Measurements from ENCODE around the gene KLRC2.
A peak's percentile ranks its signal among the peaks of the same experiment; 100 is the strongest.
"Not testable (repeated sequence)": the region's sequence is repeated elsewhere in the genome, so short reads cannot be mapped to it uniquely, and the experiment has no call there.

KLRC2 gene

DNA sequence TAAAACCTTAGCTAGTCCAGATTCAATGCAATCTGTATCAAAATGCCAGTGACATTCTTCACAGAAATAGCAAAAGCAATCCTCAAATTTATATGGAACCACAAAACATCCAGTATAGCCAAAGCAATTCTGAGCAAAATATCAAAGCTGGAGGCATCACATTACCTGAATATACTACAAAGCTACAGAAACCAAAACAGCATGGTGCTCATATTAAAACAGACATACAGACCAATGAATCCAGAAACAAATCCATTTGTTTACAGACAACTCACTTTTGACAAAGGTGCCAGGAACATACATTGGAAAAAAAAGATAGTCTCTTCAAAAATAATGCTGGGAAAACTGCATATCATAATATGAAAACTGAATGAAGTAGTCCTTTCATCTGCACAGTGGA lies 31.0 kb downstream of the KLRC2 start:
- no peak for DNase-seq

DNA sequence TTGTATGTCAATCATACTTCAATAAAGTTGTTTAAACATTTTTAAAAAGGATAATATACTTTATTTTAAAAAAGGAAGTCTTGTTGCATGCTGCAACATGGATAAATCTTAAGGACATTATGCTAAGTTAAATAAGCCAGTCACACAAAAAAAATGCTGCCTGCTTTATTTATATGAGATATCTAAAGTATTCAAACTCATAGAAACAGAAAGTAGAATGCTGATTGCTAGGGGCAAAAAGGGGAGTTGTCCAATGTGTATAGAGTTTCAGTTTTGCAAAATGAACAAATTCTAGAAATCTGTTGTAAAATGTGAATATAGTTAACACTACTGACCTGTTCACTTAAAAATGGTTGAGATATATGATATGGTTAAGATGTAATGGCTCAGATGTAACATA lies 35.0 kb downstream of the KLRC2 start:
- no peak for DNase-seq

DNA sequence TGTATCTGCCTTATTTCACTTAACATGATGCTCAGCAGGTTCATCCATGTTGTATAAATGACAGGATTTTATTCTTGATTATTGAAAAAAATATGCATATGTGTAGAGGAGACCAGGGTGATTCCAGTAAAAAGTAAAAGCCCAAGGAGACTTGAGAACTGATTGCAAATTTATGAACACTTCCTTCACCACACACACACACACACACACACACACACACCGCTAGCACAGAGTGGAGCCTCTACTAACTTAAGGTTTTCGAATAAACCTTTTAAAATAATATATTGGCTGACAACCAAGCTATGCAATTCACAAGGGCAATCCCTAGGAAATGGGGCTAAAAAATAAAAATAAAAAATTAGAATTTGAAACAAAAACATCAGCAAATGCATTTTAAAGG lies 37.6 kb downstream of the KLRC2 start:
- DNase-seq: no peak

DNA sequence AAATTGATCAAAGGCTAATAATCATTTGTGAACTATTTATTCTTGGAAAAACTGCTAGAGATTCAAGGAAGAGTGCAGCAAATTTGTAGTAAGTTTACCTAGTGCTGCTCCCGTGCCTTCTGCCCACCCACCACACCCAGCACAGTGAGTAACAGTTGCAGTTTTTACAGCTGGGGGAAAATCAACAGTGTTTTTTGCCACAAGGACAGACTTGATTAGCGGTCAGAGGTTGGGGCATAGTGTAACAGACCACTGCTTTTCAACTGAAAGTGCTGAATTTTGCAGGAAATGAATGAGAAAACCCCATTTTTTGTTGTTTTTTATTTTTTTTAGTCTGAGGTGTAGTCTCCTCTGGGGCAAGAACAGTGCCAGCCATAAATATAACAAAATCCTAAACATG lies 38.5 kb downstream of the KLRC2 start:
- DNase-seq: peak; percentile 31 to 58

DNA sequence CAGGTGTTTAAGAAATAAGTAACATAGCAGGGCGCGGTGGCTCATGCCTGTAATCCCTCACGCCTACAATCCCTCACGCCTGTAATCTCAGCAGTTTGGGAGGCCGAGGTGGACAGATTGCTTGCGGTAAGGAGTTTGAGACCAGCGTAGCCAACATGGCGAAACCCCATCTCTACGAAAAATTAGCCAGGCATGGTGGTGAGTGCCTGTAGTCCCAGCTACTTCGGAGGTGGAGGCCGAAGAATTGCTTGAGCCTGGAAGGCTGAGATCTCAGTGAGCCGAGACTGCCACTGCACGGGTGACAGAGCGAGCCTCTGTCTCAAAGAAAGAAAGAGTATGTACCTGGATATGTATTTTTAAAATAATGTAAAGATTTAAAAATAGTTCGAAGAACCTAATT lies 39.6 kb downstream of the KLRC2 start:
- DNase-seq: not testable (repeated sequence)

DNA sequence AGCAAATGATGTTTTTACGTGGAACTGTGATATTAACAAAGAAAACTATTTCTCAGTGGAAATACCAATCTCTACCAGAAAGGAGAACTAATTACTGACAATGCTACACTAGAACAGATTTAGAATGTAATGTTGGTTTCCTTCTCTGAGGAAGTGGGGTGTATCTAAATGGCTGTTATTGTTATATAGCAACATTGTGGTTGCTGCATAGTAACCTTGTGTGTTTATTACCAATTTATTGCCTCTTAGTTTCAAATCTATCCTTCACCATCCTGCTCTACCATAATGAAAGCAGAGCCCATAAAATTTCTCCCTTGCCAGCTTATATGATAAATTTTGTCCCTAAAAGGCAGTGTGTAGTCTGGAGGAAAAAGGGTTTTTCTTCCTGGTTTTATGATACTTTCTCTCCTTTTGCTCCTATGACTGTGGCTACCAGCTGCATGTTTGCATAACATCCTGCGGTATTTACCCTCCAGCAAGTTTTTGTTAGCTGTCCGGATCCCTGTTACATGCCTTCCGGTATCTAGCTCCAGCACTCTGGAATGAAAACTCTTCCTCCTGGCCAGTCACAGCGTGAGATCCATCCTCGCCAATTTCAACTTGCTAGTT lies 40.3 kb downstream of the KLRC2 start:
- DNase-seq: peak; percentile 32 to 68

DNA sequence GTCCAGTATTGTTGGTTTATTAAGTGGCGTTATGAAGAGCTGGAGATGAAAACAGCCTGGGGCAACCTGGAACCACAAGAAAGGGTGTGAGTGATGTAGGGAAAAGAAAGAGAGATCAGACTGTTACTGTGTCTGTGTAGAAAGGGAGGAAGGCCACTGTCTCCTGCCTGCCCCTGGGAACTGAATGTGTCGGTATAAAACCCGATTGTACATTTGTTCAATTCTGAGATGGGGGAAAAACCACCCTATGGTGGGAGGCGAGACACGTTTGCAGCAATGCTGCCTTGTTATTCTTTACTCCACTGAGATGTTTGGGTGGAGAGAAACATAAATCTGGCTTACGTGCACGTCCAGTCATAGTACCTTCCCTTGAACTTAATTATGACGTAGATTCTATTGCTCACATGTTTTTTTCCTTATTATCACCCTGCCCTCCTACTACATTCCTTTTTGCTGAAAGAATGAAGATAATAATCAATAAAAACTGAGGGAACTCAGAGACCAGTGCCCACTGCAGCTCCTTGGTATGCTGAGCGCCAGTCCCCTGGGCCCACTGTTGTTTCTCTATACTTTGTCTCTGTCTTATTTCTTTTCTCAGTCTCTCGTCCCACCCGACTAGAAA lies 41.2 kb downstream of the KLRC2 start:
- DNase-seq: peak; percentile 67 to 72

DNA sequence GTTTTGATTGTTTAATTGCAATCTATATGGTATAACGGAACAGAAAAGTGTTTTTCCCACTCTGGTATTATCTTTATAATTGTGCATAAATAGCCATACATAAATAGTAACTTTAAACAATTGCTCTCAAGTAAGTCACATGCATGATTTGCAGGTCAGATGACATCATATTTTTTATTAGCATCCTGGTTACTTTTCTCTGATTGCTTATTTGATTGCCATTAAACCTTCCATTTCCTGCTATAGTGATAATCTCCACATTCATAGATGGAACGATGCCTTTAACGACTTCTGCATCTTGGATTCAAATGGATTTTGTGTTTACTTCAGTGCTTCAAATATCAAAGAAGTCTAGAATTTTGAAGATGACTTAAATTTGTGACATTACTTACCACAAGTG lies 42.5 kb downstream of the KLRC2 start:
- no peak for DNase-seq

DNA sequence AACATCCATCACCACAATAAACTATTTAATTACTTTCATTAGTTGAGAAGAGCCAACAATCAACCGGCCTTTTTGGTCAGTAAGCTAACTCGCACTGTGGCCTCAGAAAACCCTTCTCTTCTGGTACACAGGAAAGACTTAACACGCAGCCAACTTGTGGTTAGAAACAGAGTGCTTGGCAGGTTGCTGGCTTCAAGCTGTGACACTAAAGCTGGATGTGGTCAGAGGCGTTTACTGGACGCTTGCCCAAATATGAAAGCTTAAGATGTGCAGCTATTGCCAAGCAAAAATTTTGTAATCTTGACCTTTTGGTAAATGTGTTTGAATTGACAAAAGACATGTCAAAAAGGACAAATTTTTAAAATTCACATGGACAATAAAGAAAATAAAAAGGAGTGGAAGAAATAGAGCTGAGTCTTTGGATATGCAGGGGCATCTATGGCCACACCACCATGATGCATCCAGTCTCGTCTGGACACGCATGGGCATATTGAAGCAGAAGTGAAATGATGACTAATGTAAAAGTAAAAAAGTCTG lies 43.3 kb downstream of the KLRC2 start:
- DNase-seq: peak; percentile 62

DNA sequence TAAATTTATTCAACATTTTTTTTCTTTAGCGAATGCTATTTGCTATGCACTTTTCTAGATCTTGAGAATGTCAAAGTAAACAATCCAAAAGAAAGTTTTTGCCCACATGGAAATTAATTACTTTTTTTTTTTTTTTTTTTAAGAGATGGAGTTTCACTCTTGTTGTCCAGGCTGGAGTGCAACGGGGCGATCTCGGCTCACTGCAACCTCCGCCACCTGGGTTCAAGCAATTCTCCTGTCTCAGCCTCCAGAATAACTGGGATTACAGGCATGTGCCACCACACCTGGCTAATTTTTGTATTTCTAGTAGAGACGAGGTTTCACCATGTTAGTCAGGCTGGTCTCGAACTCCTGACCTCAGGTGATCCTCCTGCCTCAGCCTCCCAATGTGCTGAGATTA lies 44.8 kb downstream of the KLRC2 start:
- DNase-seq: not testable (repeated sequence)

DNA sequence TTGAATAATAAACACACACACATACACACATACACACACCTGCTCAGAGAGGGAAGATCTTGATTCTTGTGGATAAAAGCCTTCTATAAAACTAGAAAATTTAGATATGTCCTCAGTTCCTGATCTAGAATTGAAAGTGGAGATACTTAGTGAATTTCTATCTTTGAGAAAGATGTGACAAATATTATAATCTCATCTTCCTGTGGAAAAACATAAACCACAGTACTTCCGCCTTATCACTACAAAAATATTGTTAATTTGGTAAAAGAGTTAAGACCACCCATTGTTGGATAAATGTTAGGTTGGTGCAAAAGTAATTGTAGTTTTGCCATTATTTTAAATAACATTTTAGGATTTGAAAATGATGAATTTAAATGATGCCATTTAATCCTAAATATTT lies 45.9 kb downstream of the KLRC2 start, which contains the start of gene KLRK1:
Gene KLRK1 (minus strand): TSS at position 138 of the 400 bp plus-strand sequence. CDS start 1,231 bp downstream, outside the sequence.
- no peak for DNase-seq

DNA sequence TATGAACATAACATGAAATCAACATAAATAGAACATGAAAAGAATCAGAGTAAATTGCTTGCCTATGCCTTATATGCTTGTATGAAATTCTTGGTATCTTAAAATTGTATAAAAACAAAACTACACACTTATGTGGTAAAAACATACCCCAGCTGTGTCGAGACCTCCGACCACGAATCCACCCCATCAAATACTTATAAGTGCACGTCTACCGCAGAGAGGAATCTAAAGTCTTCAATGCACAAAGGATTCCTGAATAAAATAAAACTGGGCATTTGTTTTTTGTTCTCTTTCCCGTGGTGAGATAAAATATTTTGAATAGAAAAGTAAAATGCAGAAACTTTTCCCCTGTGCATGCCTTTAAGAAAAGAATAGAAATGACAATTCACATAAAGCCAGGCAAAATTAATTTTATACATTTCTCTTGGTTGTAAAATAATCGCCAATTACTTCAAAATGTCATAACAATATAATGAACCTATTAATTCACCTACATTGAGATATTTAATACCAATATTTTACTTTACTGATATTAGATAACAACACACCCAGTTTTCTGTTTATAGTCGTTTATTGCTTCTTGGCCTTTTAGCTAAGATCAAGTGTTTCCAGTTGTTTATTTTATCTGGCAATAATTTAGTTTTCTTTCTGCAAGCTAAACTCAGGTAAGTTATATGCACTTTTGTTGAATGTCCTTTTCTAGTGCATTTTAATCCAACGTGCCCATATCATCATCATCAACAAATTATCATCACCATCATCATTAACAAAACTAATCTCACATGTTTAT lies 47.0 kb downstream of the KLRC2 start:
- DNase-seq: no peak

DNA sequence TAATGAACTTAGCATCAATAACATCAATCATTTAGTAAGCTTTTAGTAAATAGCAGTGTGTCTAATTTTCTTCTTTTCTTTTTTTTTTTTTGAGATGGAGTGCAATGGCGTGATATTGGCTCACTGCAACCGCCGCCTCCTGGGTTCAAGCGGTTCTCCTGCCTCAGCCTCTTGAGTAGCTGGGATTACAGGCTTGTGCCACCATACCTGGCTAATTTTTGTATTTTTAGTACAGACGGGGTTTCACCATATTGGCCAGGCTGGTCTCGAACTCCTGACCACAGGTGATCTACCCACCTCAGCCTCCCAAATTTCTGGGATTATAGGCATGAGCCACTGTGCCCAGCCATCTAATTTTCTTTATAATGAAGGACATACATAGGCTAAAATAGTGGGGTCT lies 48.3 kb downstream of the KLRC2 start:
- not testable (repeated sequence) for DNase-seq

DNA sequence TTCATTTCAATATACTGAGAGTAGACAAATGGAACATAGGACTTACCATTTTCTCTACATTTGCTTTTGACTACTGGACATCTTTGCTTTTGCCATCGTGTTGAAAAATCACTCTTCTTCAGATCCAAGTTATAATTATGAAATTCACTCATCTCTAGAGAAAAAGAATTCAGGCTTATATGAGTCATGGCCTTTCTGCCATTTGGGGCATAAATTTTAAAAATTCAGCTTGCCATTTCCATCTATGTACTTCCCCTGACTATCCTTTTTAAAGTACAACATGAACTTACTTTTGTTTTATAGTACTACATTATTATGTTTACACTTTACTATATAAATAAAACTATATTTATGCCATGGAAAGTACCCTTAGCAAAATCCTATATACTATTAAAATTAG lies 49.0 kb downstream of the KLRC2 start:
- DNase-seq: no peak

DNA sequence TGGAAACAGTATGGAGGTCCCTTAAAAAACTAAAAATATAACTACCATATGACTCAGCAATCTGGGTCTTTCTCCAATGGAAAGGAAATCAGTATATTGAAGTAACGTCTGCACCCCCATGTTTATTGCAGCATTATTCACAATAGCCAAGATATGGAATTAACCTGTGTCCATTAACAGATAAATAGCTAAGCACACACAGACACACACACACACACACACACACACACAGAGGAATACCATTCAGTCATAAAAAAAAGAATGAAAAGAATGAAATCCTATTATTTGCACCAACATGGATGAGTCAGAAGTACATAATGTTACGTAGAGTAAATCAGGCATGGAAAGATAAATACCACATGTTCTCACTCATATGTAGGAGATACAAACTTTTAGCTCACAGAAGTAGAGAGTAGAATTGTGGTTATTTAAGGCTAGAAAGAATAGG lies 50.6 kb downstream of the KLRC2 start:
- no peak for DNase-seq

DNA sequence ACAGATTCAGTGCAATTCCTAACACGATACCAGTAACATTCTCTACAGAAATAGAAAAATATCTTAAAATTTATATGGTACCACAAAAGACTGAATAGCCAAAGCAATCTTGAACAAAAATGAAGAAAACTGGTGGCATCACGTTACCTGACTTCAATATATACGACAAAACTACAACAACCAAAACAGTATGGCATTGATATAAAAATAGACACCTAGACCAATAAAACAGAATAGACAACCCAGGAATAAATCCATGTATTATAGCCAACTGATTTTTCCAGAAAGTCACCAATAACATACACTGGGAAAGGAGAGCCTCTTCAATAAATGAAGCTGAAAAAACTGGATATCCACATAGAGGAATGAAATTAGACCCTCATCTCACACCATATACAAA lies 51.6 kb downstream of the KLRC2 start:
- DNase-seq: no peak

DNA sequence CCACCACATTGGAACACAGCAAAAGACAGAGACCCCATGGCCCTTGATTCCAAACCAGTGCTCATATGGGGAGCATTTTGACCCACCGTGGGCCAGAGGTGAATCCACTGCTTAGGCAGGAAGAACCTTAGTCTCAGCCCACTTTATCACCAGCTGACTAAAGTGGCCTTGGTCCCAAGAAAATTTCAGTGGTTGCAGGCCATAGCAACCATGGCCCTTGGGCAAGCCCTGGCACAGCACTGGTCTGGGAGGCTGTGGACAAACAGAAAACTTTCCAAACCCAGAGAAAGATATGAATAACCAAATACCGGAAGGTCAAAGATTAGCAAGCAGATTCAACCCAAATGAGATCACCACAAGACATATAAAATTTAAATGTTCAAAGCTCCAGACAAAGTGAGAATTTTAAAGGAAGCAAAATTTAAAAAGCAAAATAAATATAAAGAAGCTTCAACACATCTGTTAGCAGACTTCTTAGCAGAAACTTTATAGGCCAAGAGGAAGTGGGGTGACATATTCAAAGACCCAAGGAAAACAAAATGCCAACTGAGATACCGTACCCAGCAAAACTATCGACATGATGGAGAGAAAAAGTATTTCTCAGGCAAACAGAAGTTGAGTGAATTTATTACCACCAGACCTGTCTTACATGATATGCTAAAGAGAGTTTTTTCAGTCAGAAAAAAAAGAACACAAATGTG lies 53.7 kb downstream of the KLRC2 start:
- no peak for DNase-seq
